Measurements from ENCODE around the gene LHFPL3. TPM values are rescaled to one million over a fixed set of nuclear protein-coding genes. Genes with fewer than 3 reads are reported as not detected.

LHFPL3 gene
- total and polyA plus RNA-seq, 2 experiments from 2014 or later: not detected

DNA sequence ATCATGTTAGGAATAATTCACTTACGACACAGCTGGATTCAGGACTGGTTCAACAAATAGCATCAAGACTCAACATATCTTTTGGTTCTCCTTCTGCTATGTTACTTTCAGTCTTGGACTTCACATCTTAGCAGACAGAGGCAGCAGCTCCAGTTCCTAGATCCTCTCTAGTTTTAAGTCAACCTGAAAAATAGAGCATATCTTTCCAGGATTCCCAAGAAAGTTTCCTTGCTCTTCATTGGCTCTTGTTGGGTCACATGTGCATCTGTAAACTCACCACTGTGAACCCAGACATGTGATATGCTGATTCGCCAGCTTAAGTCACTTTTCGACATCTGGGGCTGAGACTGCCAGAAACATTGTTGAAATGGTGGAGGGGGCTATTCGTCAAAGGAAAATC, 475.5 kb downstream of the LHFPL3 start:
- Histone ChIP-seq H3F3A (ENCODE audit: insufficient read depth) (no peaks in the 10 kb centered on the region), H4K20me1 (ENCODE audit: insufficient read depth) (no peaks in the 10 kb centered on the region), H2AFZ (no peak overlapping the region), H3K9ac (no peak overlapping the region), H3K4me2 (ENCODE audit: unreplicated experiment) (no peak overlapping the region), H3K27me3 (replicated peaks; ENCODE audit: insufficient read depth) (no peaks in the 10 kb centered on the region), H3K9me3 (ENCODE audit: low read depth) (no peaks in the 10 kb centered on the region), H3K27ac (no peak overlapping the region), H3K36me3 (ENCODE audit: low read depth) (no peaks in the 10 kb centered on the region), H3K79me2 (ENCODE audit: insufficient read depth) (no peaks in the 10 kb centered on the region), H3K4me1 (ENCODE audit: insufficient read depth) (no peaks in the 10 kb centered on the region), H3K9me2 (ENCODE audit: insufficient read depth) (no peaks in the 10 kb centered on the region), H3K4me3 (no peak overlapping the region)
- DNase-seq: no peak
- TF ChIP-seq EZH2phosphoT487 (IDR thresholded peaks at IDR 0.05; ENCODE audit: insufficient read depth, low read depth) (no peak), EZH2 (IDR thresholded peaks at IDR 0.05; ENCODE audit: insufficient read depth, poor library complexity, severe bottlenecking) (no peak)
- in situ Hi-C loops (cut with MboI): no loop called here
- WGBS, 2 experiments (ENCODE audit: low coverage in 1 of 2, low lambda C conversion rate in 2 of 2, missing lambda C conversion rate in 2 of 2): 32 to 33% methylated on average over 4 of the region's 4 CpGs

- WGBS, 2 experiments (ENCODE audit: low coverage in 1 of 2, low lambda C conversion rate in 2 of 2, missing lambda C conversion rate in 2 of 2): 40 to 45% methylated on average over 2 of the region's 2 CpGs
These were observed 476.3 kb downstream of the LHFPL3 start for GRCh38 chr7:104804696-104805095.

DNA sequence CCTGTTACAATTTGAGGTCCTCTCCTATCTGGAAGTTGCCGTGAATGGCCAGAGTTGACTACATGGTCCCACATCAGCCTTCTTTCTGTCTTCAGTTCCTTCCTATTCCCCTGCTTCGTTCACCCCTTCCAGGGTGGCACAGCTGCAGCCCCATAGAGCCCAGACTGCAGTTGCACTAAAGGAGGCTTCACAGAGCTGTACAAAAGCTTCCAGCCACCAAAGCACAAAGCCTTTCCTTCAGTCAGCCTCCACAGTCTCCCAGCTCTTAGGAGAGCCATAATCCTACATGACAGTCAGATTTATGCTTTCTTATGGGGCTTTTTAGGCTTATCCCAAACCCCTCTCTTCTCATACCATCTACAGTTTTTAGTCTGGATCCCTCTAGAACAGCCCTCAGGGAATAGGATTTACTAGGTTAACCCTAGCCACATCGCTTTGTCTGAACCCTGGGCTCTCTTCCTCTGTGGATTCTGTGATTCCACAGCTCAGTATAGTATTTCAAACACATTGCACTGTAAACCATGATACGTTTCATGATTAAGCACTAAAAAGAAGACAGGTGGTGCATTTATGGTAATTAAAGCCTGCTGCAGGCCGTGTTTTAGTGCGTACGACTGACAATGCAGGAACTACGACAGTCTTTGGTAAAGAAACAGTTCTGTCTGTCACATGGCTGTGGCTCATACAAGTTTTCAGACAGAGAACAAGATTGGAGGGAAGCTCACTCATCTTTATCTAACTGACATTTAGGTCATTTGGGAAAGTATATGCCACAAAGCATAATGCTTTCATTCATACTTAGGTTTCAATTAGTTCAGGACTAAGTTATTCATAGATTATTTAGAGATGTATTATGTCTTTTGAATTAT, 477.3 kb downstream of the LHFPL3 start:
- no peak for TF ChIP-seq EZH2phosphoT487 (IDR thresholded peaks at IDR 0.05; ENCODE audit: insufficient read depth, low read depth)
- TF ChIP-seq EZH2 (IDR thresholded peaks at IDR 0.05; ENCODE audit: insufficient read depth, poor library complexity, severe bottlenecking): no peak
- Histone ChIP-seq H3K4me3 (no peak overlapping the region), H2AFZ (no peak overlapping the region)

More at GRCh38 chr7:104804696-104805095, 476.3 kb downstream of the LHFPL3 start:
- no peak overlapping the region for H3K4me3 ChIP-seq
- no peaks in the 10 kb centered on the region for H4K20me1 ChIP-seq (ENCODE audit: insufficient read depth)
- H3K27ac ChIP-seq: no peak overlapping the region
- no peak overlapping the region for H3K9ac ChIP-seq
- H3K27me3 ChIP-seq (replicated peaks; ENCODE audit: insufficient read depth): no peaks in the 10 kb centered on the region; the same call in 1 of the 2 replicates
- no peaks in the 10 kb centered on the region for H3K9me3 ChIP-seq (ENCODE audit: low read depth)
- no peaks in the 10 kb centered on the region for H3K36me3 ChIP-seq (ENCODE audit: low read depth)
- TF ChIP-seq EZH2 (IDR thresholded peaks at IDR 0.05; ENCODE audit: insufficient read depth, poor library complexity, severe bottlenecking): no peak
- no peak for TF ChIP-seq EZH2phosphoT487 (IDR thresholded peaks at IDR 0.05; ENCODE audit: insufficient read depth, low read depth)
- in situ Hi-C loops (cut with MboI): no loop called here
- H3K9me2 ChIP-seq (ENCODE audit: insufficient read depth): no peaks in the 10 kb centered on the region
- no peak for DNase-seq
- no peaks in the 10 kb centered on the region for H3F3A ChIP-seq (ENCODE audit: insufficient read depth)
- no peak overlapping the region for H2AFZ ChIP-seq
- no peak overlapping the region for H3K4me2 ChIP-seq (ENCODE audit: unreplicated experiment)
- no peaks in the 10 kb centered on the region for H3K4me1 ChIP-seq (ENCODE audit: insufficient read depth)
- no peaks in the 10 kb centered on the region for H3K79me2 ChIP-seq (ENCODE audit: insufficient read depth)

DNA sequence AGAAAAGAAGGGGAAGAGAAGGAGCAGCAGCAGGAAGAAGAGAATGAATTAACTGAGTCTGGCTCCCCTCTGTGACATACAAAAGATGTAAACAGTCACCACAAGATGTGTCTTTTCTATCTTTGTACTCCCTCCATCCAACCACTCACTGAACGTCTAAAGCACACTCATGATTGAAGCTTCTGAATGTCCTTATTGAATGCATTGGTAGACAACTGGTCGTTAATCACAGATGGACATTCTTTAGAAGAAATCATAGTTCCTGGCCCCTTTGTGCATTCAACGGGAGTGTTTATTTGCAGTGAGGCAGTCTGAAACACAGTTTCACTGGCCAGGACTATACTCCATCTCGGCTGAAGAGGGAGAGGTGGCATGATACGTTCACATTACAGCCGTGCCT, 479.3 kb downstream of the LHFPL3 start:
- Histone ChIP-seq H3K36me3 (ENCODE audit: low read depth) (no peaks in the 10 kb centered on the region), H3K4me2 (ENCODE audit: unreplicated experiment) (no peak overlapping the region), H3K79me2 (ENCODE audit: insufficient read depth) (no peaks in the 10 kb centered on the region), H3K27ac (no peak overlapping the region), H3F3A (ENCODE audit: insufficient read depth) (no peaks in the 10 kb centered on the region), H3K4me3 (no peak overlapping the region), H3K4me1 (ENCODE audit: insufficient read depth) (no peaks in the 10 kb centered on the region), H4K20me1 (ENCODE audit: insufficient read depth) (no peaks in the 10 kb centered on the region), H3K9me2 (ENCODE audit: insufficient read depth) (no peaks in the 10 kb centered on the region), H2AFZ (no peak overlapping the region), H3K9me3 (ENCODE audit: low read depth) (no peaks in the 10 kb centered on the region), H3K27me3 (replicated peaks; ENCODE audit: insufficient read depth) (no peaks in the 10 kb centered on the region; the same call in 1 of the 2 replicates), H3K9ac (no peak overlapping the region)
- DNase-seq: no peak
- in situ Hi-C loops (cut with MboI): no loop called here
- TF ChIP-seq EZH2 (IDR thresholded peaks at IDR 0.05; ENCODE audit: insufficient read depth, poor library complexity, severe bottlenecking) (no peak), EZH2phosphoT487 (IDR thresholded peaks at IDR 0.05; ENCODE audit: insufficient read depth, low read depth) (no peak)
- 25 to 27% methylated on average over 6 of the region's 6 CpGs for WGBS, 2 experiments (ENCODE audit: low coverage in 1 of 2, low lambda C conversion rate in 2 of 2, missing lambda C conversion rate in 2 of 2)

More for the DNA sequence above, 477.3 kb downstream of the LHFPL3 start:
- no peak overlapping the region for H3K9ac ChIP-seq
- no peaks in the 10 kb centered on the region for H3F3A ChIP-seq (ENCODE audit: insufficient read depth)
- WGBS, 2 experiments (ENCODE audit: low coverage in 1 of 2, low lambda C conversion rate in 2 of 2, missing lambda C conversion rate in 2 of 2): 32 to 35% methylated on average over 8 of the region's 8 CpGs
- H4K20me1 ChIP-seq (ENCODE audit: insufficient read depth): no peaks in the 10 kb centered on the region
- in situ Hi-C loops (cut with MboI): no loop called here
- no peak overlapping the region for H3K4me2 ChIP-seq (ENCODE audit: unreplicated experiment)
- H3K9me3 ChIP-seq (ENCODE audit: low read depth): no peaks in the 10 kb centered on the region
- DNase-seq: no peak
- no peaks in the 10 kb centered on the region for H3K79me2 ChIP-seq (ENCODE audit: insufficient read depth)
- H3K27me3 ChIP-seq (replicated peaks; ENCODE audit: insufficient read depth): no peaks in the 10 kb centered on the region; the same call in 1 of the 2 replicates
- no peaks in the 10 kb centered on the region for H3K36me3 ChIP-seq (ENCODE audit: low read depth)
- no peaks in the 10 kb centered on the region for H3K4me1 ChIP-seq (ENCODE audit: insufficient read depth)
- no peak overlapping the region for H3K27ac ChIP-seq
- H3K9me2 ChIP-seq (ENCODE audit: insufficient read depth): no peaks in the 10 kb centered on the region

Measured in GM23248 (cell line).